GM13976 (cell line): ENCODE data around the gene CTNNA2.

Experiments used
- DNase-seq: peaks from one replicate; pipeline ENCODE4 v3.0.0; 2012; ENCODE audit warnings: low spot score
- in situ Hi-C: fragments of 300-500 bp; cut with MboI; formaldehyde crosslinking; loops from one replicate; pipeline ENCODE4 v1.12.0; 2022; ENCODE audit warnings: low sequenced_read_pairs, mixed read lengths, inconsistent platforms; ENCODE audit not compliant: unreplicated experiment
- TF ChIP-seq, protein P1 (sequence below): IDR thresholded peaks from 2 replicates; pipeline ENCODE4 v1.5.1; 2012; ENCODE audit warnings: borderline replicate concordance, mild to moderate bottlenecking; ENCODE audit not compliant: insufficient read depth; ENCODE audit errors: extremely low read depth, missing control alignments, control extremely low read depth

The CTNNA2 gene

DNA sequence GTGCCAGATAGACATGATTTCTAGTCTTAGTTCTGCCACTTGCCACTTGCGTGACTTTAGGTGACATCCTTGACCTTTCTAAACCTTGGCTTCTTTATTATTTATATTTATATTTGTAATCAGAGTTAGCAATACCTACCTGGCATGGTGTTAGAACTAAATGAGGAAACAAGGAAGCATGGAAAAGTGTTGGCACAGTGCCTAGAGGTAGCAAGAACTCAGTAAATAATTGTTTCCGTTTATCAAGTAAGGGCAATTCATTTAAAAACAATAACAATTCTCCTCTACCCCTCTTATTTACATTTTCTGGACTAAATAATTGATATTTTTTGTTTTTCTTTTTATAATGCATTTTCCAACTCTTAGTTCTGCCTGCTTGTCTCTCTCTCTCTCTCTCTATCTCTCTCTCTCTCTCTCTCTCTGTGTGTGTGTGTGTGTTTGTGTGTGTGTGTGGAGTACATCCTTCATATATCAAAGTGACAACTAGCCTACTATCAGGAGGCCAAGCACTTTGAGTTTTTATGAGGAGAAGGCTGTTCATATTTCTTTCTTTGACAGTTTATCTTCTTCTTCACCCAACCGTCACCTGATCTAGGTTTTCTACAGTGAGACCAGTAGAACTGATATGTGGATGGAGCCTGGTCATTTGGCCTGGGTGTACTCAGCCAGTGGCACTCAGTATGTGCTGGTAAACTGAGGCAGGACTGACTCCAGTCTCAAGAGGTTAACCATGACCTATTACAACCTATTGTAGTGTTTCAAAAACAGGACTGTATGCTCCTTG lies 657.2 kb downstream of the CTNNA2 start:
- DNase-seq = no peak
- TF ChIP-seq, protein P1, sequence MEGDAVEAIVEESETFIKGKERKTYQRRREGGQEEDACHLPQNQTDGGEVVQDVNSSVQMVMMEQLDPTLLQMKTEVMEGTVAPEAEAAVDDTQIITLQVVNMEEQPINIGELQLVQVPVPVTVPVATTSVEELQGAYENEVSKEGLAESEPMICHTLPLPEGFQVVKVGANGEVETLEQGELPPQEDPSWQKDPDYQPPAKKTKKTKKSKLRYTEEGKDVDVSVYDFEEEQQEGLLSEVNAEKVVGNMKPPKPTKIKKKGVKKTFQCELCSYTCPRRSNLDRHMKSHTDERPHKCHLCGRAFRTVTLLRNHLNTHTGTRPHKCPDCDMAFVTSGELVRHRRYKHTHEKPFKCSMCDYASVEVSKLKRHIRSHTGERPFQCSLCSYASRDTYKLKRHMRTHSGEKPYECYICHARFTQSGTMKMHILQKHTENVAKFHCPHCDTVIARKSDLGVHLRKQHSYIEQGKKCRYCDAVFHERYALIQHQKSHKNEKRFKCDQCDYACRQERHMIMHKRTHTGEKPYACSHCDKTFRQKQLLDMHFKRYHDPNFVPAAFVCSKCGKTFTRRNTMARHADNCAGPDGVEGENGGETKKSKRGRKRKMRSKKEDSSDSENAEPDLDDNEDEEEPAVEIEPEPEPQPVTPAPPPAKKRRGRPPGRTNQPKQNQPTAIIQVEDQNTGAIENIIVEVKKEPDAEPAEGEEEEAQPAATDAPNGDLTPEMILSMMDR = no peak
- in situ Hi-C loops = no loop called here

DNA sequence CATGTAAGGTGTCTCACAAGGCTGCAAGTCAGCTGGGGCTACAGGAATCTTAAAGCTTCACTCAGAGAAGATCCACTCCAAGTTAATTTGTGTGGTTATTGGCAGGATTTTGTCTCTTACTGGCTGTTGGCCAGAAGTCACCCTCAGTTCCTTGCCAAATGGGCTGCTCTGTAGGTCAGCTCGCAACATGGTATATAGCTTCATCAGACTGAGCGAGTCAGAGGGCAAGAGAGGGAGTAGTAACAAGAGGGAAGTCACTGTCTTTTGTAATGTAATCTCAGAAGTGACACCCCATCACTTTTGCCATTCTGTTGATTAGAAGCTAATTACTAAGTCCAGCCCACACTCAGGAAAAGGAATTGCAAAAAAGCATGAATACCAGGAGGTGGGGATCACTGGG lies 672.2 kb downstream of the CTNNA2 start:
- in situ Hi-C loops = no loop called here
- DNase-seq = no peak
- TF ChIP-seq, protein P1 = no peak

DNA sequence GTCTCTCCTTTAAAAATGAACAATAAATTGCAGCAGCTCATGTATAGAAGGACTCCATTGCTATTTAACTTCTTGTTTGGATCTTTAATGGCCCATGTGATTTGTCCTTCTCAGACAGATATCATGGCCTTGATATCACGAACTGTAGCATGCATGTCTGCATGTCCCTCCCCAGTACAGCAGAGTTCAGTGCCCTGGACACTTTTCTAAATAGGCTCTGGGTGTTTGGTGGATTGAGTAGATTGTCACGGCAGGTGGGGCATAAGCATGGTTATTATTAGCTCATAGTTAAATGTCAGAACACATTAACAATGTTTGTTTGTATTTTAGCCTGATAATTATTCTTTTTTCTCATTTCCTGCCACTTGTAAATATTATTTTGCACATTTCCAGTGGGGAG lies 673.4 kb downstream of the CTNNA2 start:
- in situ Hi-C loops = no loop called here
- TF ChIP-seq, protein P1 = no peak
- no peak for DNase-seq

DNA sequence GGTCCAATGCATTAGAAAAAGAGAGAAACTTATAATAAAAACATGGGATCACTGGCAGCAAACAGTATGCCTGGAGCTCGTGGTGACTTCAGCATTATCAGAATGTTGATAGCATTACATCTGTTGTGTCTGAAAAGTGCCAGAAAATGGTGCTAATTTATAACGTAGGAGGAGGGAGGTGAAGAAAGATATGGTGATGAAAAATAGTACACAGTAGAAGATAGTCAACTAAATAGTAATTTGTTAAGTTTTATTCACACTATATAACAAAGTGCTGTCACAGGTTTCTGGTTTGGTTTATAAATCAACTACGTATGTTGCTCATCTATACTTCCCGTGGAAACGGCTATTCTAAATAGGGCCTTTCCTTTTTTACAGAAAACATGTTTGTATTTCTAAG lies 674.3 kb downstream of the CTNNA2 start:
- no peak for DNase-seq
- in situ Hi-C loops = no loop called here
- TF ChIP-seq, protein P1 = no peak

DNA sequence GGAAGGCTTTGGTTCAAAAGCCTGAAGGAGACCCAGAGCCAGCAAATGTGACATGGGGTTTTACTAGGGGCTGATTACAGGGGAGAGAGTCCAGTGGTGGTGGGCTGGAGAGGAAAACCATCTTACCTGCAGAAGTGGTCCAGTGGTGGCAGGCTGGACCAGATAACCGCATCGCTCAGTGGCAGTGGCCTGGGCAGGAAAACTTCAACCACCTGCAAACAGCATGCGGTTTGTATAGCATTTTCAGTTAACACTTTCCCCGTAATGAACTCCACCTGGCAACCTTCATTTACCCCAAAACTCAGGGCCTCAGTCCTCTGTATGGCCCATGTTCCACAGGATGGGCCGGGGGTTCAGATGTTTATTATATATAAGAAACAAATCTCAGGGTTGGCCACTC lies 677.3 kb downstream of the CTNNA2 start:
- TF ChIP-seq, protein P1 = no peak
- in situ Hi-C loops = no loop called here
- DNase-seq = no peak

DNA sequence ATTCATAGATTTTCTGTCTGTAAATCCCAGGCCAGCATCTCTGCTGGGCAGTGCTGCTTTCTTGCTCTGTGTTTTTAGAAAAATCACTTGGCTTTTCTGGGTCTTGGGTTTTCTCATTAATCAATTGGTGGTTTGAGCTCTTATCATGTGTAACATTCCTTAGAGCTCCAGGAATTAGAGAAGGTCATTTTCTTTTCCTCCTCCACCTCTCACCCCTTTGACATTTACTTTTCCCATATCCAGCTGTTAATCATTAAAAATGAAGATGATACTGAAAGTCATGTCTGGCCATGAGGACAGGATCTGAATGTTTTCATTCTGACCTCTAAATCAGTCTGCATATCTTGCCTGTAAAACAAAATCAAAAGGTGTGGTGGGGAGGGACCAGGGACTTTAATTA lies 680.7 kb downstream of the CTNNA2 start:
- no peak for DNase-seq
- TF ChIP-seq, protein P1 = no peak
- in situ Hi-C loops = no loop called here

DNA sequence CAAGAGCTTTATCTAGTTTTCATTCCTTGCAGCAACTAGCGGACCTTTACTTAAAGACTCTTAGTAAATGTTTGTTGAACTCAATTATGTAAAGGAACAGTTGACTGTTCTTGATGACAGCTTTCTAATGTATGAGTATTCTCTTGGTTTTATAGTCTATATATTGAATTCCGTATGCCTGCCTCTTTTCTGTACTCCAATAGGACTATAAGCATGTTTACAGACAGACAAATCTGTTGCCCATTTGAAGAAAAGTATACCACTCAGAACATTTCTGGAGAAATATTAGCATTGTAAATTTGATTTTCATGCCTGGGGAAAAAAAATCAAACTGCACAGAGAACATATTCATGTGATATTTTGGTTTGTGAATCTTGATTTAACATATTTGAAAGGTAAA lies 682.2 kb downstream of the CTNNA2 start:
- in situ Hi-C loops = no loop called here
- TF ChIP-seq, protein P1 = no peak
- DNase-seq = no peak
